B cell (primary cell): ENCODE measurements around the gene FRMD3. TPM values are rescaled to one million over a fixed set of nuclear protein-coding genes. Genes with fewer than 3 reads are reported as not detected.

Experiments
- ATAC-seq: fragments of 200-7000 bp; cut with Tn5 transposase; one replicate; pipeline ENCODE4 v1.10.0; 2021; ENCODE audit warnings: low read depth, mild to moderate bottlenecking, moderate number of reproducible peaks, moderate library complexity
- CTCF ChIA-PET: fragments of 350-600 bp; sonication (Branson Sonifier 250); formaldehyde crosslinking; loops from one replicate; lab custom pipeline; 2021; ENCODE audit warnings: antibody characterized with exemption, inconsistent platforms; lab: Charles Lee
- POLR2A ChIA-PET: fragments of 350-600 bp; sonication (Branson Sonifier 250); formaldehyde crosslinking; loops from one replicate; lab custom pipeline; 2021; ENCODE audit warnings: antibody characterized with exemption; lab: Charles Lee
- DNase-seq: peaks from one replicate; pipeline ENCODE4 v3.0.0; 2013
- H2AFZ ChIP-seq: 2 replicates; pipeline ENCODE4 v1.6.1; 2012; ENCODE audit warnings: mild to moderate bottlenecking, low read depth, low read length; ENCODE audit not compliant: insufficient read depth, poor library complexity, severe bottlenecking
- H3K27ac ChIP-seq, 2 donors: 1 replicate in 1 of 2; 2 replicates in 1 of 2; pipeline ENCODE4 v1.5.1; 2012 to 2013; ENCODE audit warnings: low read length in 2 of 2, mild to moderate bottlenecking in 2 of 2, moderate library complexity in 1 of 2
- H3K27me3 ChIP-seq, 4 experiments: fragments of 200-600 bp in 1 of 4; sonication (generic) in 1 of 4; replicated peaks in 1 of 4; 1 replicate in 2 of 4; 2 replicates in 2 of 4; pipeline versions ENCODE4 v1.6.1 to v1.7.0; 2013 to 2016; ENCODE audit warnings: low read length in 3 of 4, mild to moderate bottlenecking in 2 of 4, mixed read lengths in 1 of 4, moderate library complexity in 1 of 4; ENCODE audit not compliant: insufficient read depth in 4 of 4, control insufficient read depth in 3 of 4; ENCODE audit errors: control extremely low read depth in 1 of 4
- H3K36me3 ChIP-seq, 2 experiments: replicated peaks in 1 of 2; 1 replicate in 1 of 2; 2 replicates in 1 of 2; pipeline versions ENCODE4 v1.6.1 to v1.7.1; 2013; ENCODE audit warnings: low read length in 1 of 2; ENCODE audit not compliant: insufficient read depth in 2 of 2, control insufficient read depth in 1 of 2; ENCODE audit errors: control extremely low read depth in 1 of 2, extremely low read depth in 1 of 2
- H3K4me1 ChIP-seq, 2 donors: fragments of 200-600 bp in 1 of 2; sonication (generic) in 1 of 2; 1 replicate in 1 of 2; 2 replicates in 1 of 2; pipeline versions ENCODE4 v1.5.1 to v1.6.1; 2013 to 2017; ENCODE audit warnings: low read length in 2 of 2; ENCODE audit not compliant: control insufficient read depth in 2 of 2, insufficient read depth in 2 of 2
- H3K4me2 ChIP-seq: replicated peaks from 2 replicates; pipeline ENCODE3; 2012; ENCODE audit warnings: mild to moderate bottlenecking, low read depth, low read length; ENCODE audit not compliant: poor library complexity, severe bottlenecking
- H3K4me3 ChIP-seq, 5 experiments: fragments of 200-600 bp in 1 of 5; sonication (generic) in 1 of 5; 1 replicate in 3 of 5; 2 replicates in 2 of 5; pipeline versions ENCODE4 v1.5.1 to v1.7.0; 2011 to 2016; ENCODE audit warnings: low read length in 4 of 5, mild to moderate bottlenecking in 4 of 5, low read depth in 2 of 5, control low read depth in 1 of 5, moderate library complexity in 1 of 5; ENCODE audit not compliant: insufficient read depth in 1 of 5; ENCODE audit errors: control extremely low read depth in 1 of 5, extremely low read depth in 1 of 5
- H3K79me2 ChIP-seq: fragments of 200-600 bp; sonication (generic); one replicate; pipeline ENCODE4 v1.6.0; 2016; ENCODE audit warnings: low read length; ENCODE audit not compliant: control insufficient read depth, insufficient read depth
- H3K9ac ChIP-seq: fragments of 200-600 bp; sonication (generic); 2 replicates; pipeline ENCODE4 v1.6.1; 2017; ENCODE audit warnings: mild to moderate bottlenecking, low read length, moderate library complexity
- H3K9me3 ChIP-seq, 3 donors: one replicate each; pipeline versions ENCODE4 v1.6.1 to v1.7.1; 2013; ENCODE audit warnings: low read length in 2 of 3; ENCODE audit not compliant: control insufficient read depth in 2 of 3, insufficient read depth in 1 of 3; ENCODE audit errors: control extremely low read depth in 1 of 3
- H4K20me1 ChIP-seq: 2 replicates; pipeline ENCODE4 v1.6.0; 2012; ENCODE audit warnings: mild to moderate bottlenecking, low read length; ENCODE audit not compliant: insufficient read depth, control insufficient read depth, poor library complexity, severe bottlenecking
- H3K27ac Mint-ChIP-seq: one replicate; pipeline ENCODE4 v1.8.0; 2021; ENCODE audit warnings: mixed read lengths
- H3K27me3 Mint-ChIP-seq: one replicate; pipeline ENCODE4 v1.8.0; 2021; ENCODE audit warnings: mixed read lengths
- H3K4me1 Mint-ChIP-seq: one replicate; pipeline ENCODE4 v1.8.0; 2021; ENCODE audit warnings: mixed read lengths
- H3K4me3 Mint-ChIP-seq: one replicate; pipeline ENCODE4 v1.8.0; 2021; ENCODE audit warnings: mixed read lengths
- H3K9me3 Mint-ChIP-seq: one replicate; pipeline ENCODE4 v1.8.0; 2022; ENCODE audit warnings: mixed read lengths; ENCODE audit not compliant: insufficient read depth
- CTCF ChIP-seq: fragments of 200-600 bp; IDR thresholded peaks from one replicate; pipeline ENCODE4 v1.8.0; 2022; ENCODE audit warnings: antibody characterized with exemption, mild to moderate bottlenecking
- EZH2 ChIP-seq: IDR thresholded peaks from 2 replicates; pipeline ENCODE4 v1.6.1; 2012; ENCODE audit warnings: borderline replicate concordance, low read depth, mild to moderate bottlenecking, moderate library complexity, low read length; ENCODE audit not compliant: insufficient read depth, poor library complexity, severe bottlenecking
- WGBS: methylation state at CpG from one replicate; pipeline ENCODE4 v1.1.5; 2013; ENCODE audit warnings: missing lambda C conversion rate; ENCODE audit not compliant: insufficient coverage; 5-methylcytosine and 5-hydroxymethylcytosine counted together
- intact Hi-C: fragments of 100-400 bp; cut with micrococcal nuclease; formaldehyde crosslinking; loops from one replicate; pipeline ENCODE4 v1.10.0; 2022
- polyA plus RNA-seq: library from polyadenylated mRNA; depleted of rRNA; stranded (reverse); fragments of >200 nt; gene quantifications from 2 replicates; pipeline ENCODE4 v1.2.3, GENCODE V29; 2012
- total RNA-seq, 2 donors: library from RNA; stranded (reverse); fragments of 120-200 nt in 1 of 2; gene quantifications; 1 replicate in 1 of 2; 2 replicates in 1 of 2; pipeline versions ENCODE4 v1.2.3 to v1.2.4, GENCODE V29; 2013 to 2022

Gene FRMD3
- total and polyA plus RNA-seq, 2 donors (not counting 1 experiment from before 2014, with no cell fraction given), result 0.37 to 0.49 TPM

DNA sequence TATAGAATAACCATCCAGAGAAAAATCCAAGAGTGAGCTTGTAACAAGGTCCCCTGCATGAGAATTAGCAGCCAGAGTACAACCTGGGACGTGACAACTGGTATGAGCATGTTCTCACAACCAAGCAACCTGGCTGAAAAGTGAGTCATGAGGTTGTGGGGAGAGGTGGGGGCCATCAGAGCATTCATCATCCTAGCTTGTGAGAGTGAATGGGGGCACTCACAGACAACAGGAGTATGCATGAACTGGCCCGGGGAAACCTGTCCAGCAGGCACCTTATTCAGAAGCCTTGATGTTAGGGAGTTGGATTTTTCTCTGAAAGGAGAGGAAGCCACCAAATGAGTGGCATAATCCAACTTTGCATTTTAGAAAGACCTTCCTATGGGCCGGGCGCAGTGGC lies 113.0 kb downstream of the FRMD3 start:
- Histone ChIP-seq H3K9me3 (no peaks in the 10 kb centered on the region), H3K4me1 (no peaks in the 10 kb centered on the region), H3K79me2 (no peaks in the 10 kb centered on the region), H4K20me1 (no peaks in the 10 kb centered on the region), H3K36me3 (no peaks in the 10 kb centered on the region), H3K4me2 (no peak overlapping the region), H3K9ac (no peak overlapping the region), H3K27ac (no peak overlapping the region), H3K27me3 (no peaks in the 10 kb centered on the region), H3K4me3 (no peak overlapping the region), H2AFZ (no peak overlapping the region)
- Mint-ChIP-seq H3K9me3 (no peaks in the 10 kb centered on the region), H3K4me3 (no peak overlapping the region), H3K27me3 (no peaks in the 10 kb centered on the region), H3K4me1 (no peaks in the 10 kb centered on the region), H3K27ac (no peak overlapping the region)
- CTCF ChIA-PET, result no interaction called here
- TF ChIP-seq EZH2 (no peak), CTCF (no peak)
- 100% methylated on average over 1 of the region's 4 CpGs for WGBS
- no peak for DNase-seq
- no peak for ATAC-seq
- intact Hi-C loops, result no loop called here
- POLR2A ChIA-PET, result no interaction called here

DNA sequence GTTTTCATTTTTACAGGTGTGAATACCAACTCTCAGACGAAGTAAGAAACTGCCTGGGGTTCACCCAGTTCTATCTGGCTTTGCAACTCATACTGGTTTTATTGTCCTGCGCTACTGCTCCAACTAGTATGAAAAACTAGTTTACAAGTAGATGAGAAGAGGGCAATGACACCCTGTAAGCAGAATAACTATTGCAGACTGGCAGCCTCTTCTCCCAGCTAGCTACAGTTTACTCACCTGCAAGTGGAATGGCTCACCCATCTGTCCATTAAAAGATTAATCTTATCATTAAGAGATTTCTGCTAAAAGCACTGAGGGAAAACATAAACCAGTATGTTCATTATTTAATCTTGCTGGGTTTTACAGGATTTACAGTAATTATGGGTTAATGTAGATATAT lies 113.4 kb downstream of the FRMD3 start:
- TF ChIP-seq CTCF (no peak), EZH2 (no peak)

More for the DNA sequence above, 113.4 kb downstream of the FRMD3 start:
- DNase-seq, result no peak
- ATAC-seq, result no peak
- WGBS, result no CpG with 5 or more reads among the region's 2 CpGs
- intact Hi-C loops, result no loop called here
- Histone ChIP-seq H3K27me3 (no peaks in the 10 kb centered on the region), H3K4me3 (no peak overlapping the region), H3K79me2 (no peaks in the 10 kb centered on the region), H4K20me1 (no peaks in the 10 kb centered on the region), H3K4me2 (no peak overlapping the region), H3K9ac (no peak overlapping the region), H2AFZ (no peak overlapping the region), H3K9me3 (no peaks in the 10 kb centered on the region), H3K4me1 (no peaks in the 10 kb centered on the region), H3K27ac (no peak overlapping the region), H3K36me3 (no peaks in the 10 kb centered on the region)
- Mint-ChIP-seq H3K4me3 (no peak overlapping the region), H3K27ac (no peak overlapping the region), H3K27me3 (no peaks in the 10 kb centered on the region), H3K9me3 (no peaks in the 10 kb centered on the region), H3K4me1 (no peaks in the 10 kb centered on the region)
- ChIA-PET CTCF (no interaction called here), POLR2A (no interaction called here)
